Measurements from ENCODE around the gene HERC4. TPM values are rescaled to one million over a fixed set of nuclear protein-coding genes. Genes with fewer than 3 reads are reported as not detected.
"Not testable (repeated sequence)": the region's sequence is repeated elsewhere in the genome, so short reads cannot be mapped to it uniquely, and the experiment has no call there.

HERC4 gene
- total and polyA plus RNA-seq, 10 donors = 18.2 to 124 (median 89.0) TPM

- Histone ChIP-seq H3K27ac (no peak overlapping the region), H3K4me3 (no peak overlapping the region), H3K27me3 (replicated peaks in 1 of 7) (no peaks in the 10 kb centered on the region), H3K36me3 (peaks cover 0 to 98% (median 29%) of the 10 kb centered on the region in 6 donors), H3K9me3 (no peaks in the 10 kb centered on the region), H3K4me1 (no peaks in the 10 kb centered on the region)
- no peak for DNase-seq
- intact Hi-C loops (cut with DNase I; ENCODE audit: low total_unique reads) = no loop called here
- no peak for TF ChIP-seq POLR2A (IDR thresholded peaks at IDR 0.05)
- no peak for TF ChIP-seq CTCF (IDR thresholded peaks at IDR 0.05 in 8 of 11, conservative IDR thresholded peaks at IDR 0.05 in 3 of 11)
- no peak for TF ChIP-seq POLR2AphosphoS5 (IDR thresholded peaks at IDR 0.05)
- WGBS, 5 donors = 82 to 93% (median 86%) methylated on average over 2 of the region's 2 CpGs
These were observed 43.0 kb downstream of the HERC4 start for GRCh38 chr10:68032113-68032512.

- no peaks in the 10 kb centered on the region for H3K4me1 ChIP-seq
- peaks cover 0 to 97% (median 55%) of the 10 kb centered on the region in 6 donors for H3K36me3 ChIP-seq
- H3K9me3 ChIP-seq = peaks cover 0 to 2% (median 0%) of the 10 kb centered on the region in 8 donors
- no peak overlapping the region for H3K27ac ChIP-seq
- TF ChIP-seq POLR2AphosphoS5 (IDR thresholded peaks at IDR 0.05) (peak in 1 of 3 donors; percentile 31), CTCF (IDR thresholded peaks at IDR 0.05 in 8 of 11, conservative IDR thresholded peaks at IDR 0.05 in 3 of 11) (no peak), POLR2A (IDR thresholded peaks at IDR 0.05) (no peak)
- no peaks in the 10 kb centered on the region for H3K27me3 ChIP-seq (replicated peaks in 1 of 7)
- WGBS, 5 donors = 78 to 86% (median 83%) methylated on average over 9 of the region's 9 CpGs
- no peak overlapping the region for H3K4me3 ChIP-seq
- no peak for DNase-seq
- intact Hi-C loops (cut with DNase I; ENCODE audit: low total_unique reads) = no loop called here
These were observed 47.7 kb downstream of the HERC4 start for GRCh38 chr10:68027429-68027828.

GRCh38 chr10:68023292-68023691 lies 51.8 kb downstream of the HERC4 start:
- intact Hi-C loops (cut with DNase I; ENCODE audit: low total_unique reads) = no loop called here
- Histone ChIP-seq H3K27me3 (replicated peaks in 1 of 7) (no peaks in the 10 kb centered on the region), H3K4me1 (no peaks in the 10 kb centered on the region), H3K9me3 (peaks cover 0 to 27% (median 20%) of the 10 kb centered on the region in 8 donors), H3K36me3 (peaks cover 3 to 99% (median 66%) of the 10 kb centered on the region in 6 donors), H3K27ac (no peak overlapping the region), H3K4me3 (no peak overlapping the region)
- TF ChIP-seq CTCF (IDR thresholded peaks at IDR 0.05 in 8 of 11, conservative IDR thresholded peaks at IDR 0.05 in 3 of 11) (no peak), POLR2AphosphoS5 (IDR thresholded peaks at IDR 0.05) (no peak), POLR2A (IDR thresholded peaks at IDR 0.05) (no peak)
- no peak for DNase-seq
- WGBS, 5 donors = 91 to 100% (median 97%) methylated on average over 1 of the region's 1 CpG

- H3K4me1 ChIP-seq; intact Hi-C loops (cut with DNase I; ENCODE audit: low total_unique reads); H3K27me3 ChIP-seq (replicated peaks in 1 of 7); DNase-seq; H3K27ac ChIP-seq; H3K4me3 ChIP-seq: not testable (repeated sequence)
- 96 to 100% (median 99%) methylated on average over 4 of the region's 4 CpGs for WGBS, 5 donors
- H3K36me3 ChIP-seq = peaks cover 3 to 97% (median 63%) of the 10 kb centered on the region in 6 donors
- H3K9me3 ChIP-seq = peaks cover 0 to 27% (median 20%) of the 10 kb centered on the region in 8 donors
These were observed 52.8 kb downstream of the HERC4 start for GRCh38 chr10:68022324-68022723.

- Histone ChIP-seq H3K9me3 (peaks cover 0 to 18% (median 16%) of the 10 kb centered on the region in 8 donors), H3K36me3 (peaks cover 3 to 86% (median 37%) of the 10 kb centered on the region in 6 donors)
- H3K27ac ChIP-seq; DNase-seq; H3K27me3 ChIP-seq (replicated peaks in 1 of 7); H3K4me3 ChIP-seq; intact Hi-C loops (cut with DNase I; ENCODE audit: low total_unique reads); H3K4me1 ChIP-seq: not testable (repeated sequence)
- 82 to 88% (median 84%) methylated on average over 4 of the region's 4 CpGs for WGBS, 5 donors
These were observed 58.6 kb downstream of the HERC4 start for GRCh38 chr10:68016519-68016918.

Measured in spleen (tissue), 11 donors.